AG09309 (cell line): Measurements from ENCODE around the gene APOH.

Source experiments
- DNase-seq: peaks from one replicate; pipeline ENCODE4 v3.0.0-alpha.2; 2010; ENCODE audit warnings: low read depth
- H3K4me3 ChIP-seq: 2 replicates; pipeline ENCODE4 v1.5.1; 2011; ENCODE audit warnings: mild to moderate bottlenecking, low read depth, low read length, moderate library complexity; ENCODE audit not compliant: control insufficient read depth
- TF ChIP-seq, protein P1 (sequence below): IDR thresholded peaks from 2 replicates; pipeline ENCODE4 v1.5.1; 2011; ENCODE audit warnings: mild to moderate bottlenecking, low read depth, low read length, inconsistent platforms; ENCODE audit not compliant: insufficient read depth, control insufficient read depth; ENCODE audit errors: missing control alignments

The APOH gene

DNA sequence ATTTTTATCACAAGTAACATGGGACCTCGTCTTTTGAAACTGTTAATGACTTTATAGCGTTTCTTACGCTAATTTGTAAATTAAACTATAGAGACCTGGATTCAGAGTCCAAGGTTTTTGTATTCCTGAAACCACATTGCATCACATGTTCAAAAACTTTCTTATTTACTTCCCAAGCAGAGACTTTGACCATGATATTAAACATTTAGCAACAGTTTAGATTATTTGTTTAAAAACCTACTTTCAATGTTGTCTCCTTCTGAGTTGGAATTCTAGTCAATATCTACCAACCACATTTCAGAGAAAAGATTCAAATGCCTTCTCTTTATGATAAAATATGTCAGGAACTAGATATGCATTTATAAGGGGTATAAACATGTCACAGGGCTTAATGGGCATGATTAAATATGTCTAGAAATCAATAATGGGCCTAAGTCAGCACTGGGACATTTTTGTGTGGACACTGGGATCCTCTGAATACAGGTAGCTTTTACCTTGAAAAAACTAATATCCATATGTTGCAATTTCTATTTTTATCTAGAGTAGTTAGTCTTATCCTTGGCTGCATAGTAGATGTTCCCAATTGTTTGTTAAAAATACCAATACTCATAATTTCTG is 6.3 kb upstream of the APOH start:
- no peak overlapping the region for H3K4me3 ChIP-seq
- no peak for DNase-seq
- TF ChIP-seq, protein P1, sequence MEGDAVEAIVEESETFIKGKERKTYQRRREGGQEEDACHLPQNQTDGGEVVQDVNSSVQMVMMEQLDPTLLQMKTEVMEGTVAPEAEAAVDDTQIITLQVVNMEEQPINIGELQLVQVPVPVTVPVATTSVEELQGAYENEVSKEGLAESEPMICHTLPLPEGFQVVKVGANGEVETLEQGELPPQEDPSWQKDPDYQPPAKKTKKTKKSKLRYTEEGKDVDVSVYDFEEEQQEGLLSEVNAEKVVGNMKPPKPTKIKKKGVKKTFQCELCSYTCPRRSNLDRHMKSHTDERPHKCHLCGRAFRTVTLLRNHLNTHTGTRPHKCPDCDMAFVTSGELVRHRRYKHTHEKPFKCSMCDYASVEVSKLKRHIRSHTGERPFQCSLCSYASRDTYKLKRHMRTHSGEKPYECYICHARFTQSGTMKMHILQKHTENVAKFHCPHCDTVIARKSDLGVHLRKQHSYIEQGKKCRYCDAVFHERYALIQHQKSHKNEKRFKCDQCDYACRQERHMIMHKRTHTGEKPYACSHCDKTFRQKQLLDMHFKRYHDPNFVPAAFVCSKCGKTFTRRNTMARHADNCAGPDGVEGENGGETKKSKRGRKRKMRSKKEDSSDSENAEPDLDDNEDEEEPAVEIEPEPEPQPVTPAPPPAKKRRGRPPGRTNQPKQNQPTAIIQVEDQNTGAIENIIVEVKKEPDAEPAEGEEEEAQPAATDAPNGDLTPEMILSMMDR, result no peak

DNA sequence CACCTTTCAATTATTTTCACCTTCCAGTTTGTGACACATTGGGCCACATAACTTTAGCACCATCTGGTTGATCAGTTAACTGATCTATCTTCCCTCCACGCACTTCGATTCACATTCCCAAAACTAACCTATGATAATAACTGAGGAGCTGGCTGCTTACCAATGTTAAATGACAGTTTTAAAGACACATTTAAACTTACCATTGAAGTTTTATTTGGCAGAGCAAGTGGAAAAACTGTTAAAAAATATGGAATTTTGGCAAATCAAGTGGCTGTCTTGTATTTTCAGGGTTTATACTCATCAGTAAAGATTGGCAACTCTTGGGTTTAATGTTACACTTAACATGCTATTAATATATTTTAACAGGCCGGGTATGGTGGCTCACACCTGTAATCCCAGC is 5.4 kb upstream of the APOH start:
- TF ChIP-seq, protein P1, result no peak
- DNase-seq, result no peak
- no peak overlapping the region for H3K4me3 ChIP-seq

DNA sequence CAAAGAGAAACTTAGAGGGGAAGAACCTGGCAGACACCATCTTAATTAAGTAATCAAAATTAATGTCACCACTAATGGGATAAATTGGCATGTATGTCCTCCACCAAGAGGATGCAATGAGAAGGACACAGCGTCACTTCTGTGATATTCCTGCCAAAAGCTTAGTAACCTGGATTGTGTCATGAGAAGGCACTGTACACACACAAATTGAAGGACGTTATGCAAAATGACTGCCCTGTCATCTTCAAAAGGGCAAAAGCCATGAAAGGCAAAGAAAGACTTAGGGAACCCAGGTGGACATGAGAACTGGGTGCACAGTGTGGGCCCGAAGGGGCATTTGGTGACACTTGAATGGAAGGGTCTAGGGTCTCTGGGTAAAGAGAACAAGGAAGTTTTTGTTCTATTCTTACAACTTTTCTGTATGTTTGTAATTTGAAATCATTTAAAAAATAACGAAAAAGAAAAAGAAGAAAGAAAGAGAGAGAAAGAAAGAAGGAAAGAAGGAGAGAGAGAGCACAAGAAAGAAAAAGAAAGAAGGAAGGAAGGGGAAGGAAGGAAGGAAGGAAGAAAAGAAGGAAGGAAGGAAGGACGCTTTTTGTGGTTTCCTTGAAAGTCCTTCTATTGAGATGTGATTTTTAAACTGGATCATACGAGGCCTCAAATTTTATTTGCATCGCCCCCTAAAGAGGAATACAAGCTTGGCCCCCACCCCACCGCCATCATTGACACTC is 4.0 kb upstream of the APOH start:
- no peak for DNase-seq
- TF ChIP-seq, protein P1, result no peak

DNA sequence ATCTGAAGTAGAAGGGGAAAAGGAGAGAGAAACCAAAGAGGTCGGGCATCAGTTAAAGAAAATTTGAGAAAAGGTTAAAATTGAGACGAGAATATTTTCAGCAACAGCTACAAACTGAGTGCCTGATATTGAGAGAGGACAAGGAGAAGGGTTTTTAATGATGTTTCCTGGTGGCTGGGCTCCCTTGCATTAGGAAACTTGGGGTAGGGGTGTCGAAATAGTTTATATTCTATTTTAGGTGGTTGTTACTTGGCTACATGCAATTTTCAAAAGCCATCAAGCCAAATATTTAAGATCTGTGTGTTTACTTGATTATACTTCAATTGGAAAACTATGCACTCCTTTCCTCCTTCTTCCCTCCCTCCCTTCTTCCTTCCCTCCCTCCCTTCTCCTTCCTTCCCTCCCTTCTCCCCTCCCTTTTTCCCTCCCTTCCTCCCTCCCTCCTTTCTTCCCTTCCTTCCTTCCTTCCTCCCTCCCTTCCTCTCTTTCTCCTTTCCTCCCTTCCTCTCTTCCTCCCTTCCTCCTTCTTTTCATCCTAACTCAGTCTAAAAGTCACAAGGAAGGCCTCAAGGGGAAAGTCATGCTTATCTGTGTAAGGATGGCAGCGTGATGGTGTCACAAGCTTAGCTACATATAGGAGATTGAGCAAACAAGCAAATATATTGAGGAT is 1.8 kb upstream of the APOH start:
- TF ChIP-seq, protein P1, result no peak
- DNase-seq, result no peak
- no peak overlapping the region for H3K4me3 ChIP-seq

More for the DNA sequence above, 4.0 kb upstream of the APOH start:
- no peak overlapping the region for H3K4me3 ChIP-seq

DNA sequence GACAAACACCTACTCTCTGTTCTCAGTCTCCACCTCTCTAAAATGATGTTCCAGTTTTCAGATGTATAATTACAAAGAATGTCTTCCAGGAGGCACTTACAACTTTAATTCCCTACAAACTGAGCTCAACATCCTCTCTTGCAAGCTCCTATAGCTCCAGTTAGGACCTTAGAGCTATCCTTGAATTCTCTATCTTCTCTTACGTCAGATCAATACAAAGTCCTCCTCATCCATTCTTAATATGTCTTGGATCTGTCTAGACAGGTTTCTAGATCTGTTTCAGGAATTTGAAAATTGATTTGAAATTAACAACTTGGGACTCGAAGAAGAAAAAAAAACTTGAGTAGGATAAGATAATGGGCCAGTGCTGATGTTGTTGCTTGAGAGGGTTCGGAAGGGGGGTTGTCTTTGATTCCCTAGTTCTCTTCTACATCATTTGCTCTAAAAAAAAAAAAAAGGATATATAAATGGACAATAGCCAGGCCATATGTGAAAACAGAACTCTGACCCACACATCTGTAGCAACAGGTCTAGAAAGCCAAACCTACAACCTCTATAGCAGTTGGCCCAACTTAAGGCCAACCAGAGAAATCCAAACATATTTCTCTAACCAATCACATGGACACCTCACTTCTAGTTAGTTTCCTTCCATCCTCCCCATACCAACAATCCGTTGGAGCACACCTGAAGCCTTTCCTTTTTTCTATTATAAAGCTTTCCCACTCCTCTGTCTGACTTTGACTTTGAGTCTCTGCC is 746 bp upstream of the APOH start:
- no peak for DNase-seq
- H3K4me3 ChIP-seq, result no peak overlapping the region
- TF ChIP-seq, protein P1, result no peak

DNA sequence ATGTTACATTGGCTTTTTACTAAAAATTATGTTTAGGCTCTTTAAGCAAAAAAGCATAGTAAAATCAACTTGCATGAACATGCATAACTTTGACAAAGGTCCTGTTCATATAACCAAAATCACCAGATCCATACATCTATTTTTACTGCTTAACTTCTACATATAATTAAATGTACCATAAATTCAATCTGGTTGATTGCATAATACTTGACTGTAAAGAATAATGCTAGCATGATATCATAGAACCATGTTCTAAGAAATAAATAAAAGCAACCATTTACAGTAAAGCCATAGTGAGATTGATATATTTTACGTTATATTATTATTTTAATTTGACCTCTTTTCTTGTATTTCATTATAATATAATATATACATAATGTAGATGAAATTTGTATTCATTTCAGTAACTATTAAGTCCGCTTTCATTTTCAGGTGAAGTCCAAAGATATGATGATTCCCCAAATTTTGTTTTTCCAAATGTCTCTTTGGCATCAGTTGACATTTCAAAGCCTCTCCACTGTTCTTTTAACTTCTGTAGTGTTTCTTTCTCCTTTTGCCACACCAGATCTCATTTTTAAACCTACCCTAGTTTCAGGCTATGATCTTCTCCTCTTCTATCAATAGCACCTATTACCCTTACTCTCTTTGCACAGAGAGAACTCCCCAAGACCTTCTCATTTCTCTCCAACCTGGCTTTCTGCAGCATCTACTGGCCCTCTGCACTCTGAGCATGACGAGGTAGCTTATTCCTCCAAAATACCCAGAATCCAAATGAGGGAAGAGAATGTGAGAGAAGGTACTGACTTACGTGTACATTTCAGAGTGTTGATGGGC is 1.8 kb downstream of the APOH start:
- no peak overlapping the region for H3K4me3 ChIP-seq
- TF ChIP-seq, protein P1, result no peak
- DNase-seq, result no peak
